HG03095 (cell line): Measurements from ENCODE around the gene AKT1.
"Not testable (repeated sequence)": the region's sequence is repeated elsewhere in the genome, so short reads cannot be mapped to it uniquely, and the experiment has no call there.

Experiments used
- ATAC-seq: cut with Tn5 transposase; IDR thresholded peaks from one replicate; pipeline ENCODE4 v1.9.1; 2021; ENCODE audit warnings: moderate library complexity; ENCODE audit not compliant: unreplicated experiment

AKT1 gene

DNA sequence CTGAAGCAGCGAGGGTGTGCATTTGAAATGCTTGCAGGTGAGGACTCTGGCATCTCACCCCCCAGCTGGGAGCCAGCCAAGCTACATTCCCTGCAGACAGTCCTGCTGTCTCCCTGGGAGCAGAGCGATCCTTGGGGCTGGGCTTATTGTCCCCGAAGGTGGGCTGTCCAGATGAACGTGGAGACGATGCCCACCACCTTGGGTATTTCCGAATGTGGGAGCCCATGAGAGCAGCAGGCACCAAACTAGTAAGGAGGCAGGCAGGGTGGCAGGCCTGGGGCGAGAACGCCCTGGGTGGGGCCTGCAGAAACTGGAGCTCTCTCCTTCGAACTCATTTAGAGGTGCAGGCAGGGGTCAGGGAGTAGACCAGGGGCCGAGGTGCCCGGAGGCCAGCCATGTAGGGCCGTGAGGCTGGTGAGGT, 23.8 kb upstream of the AKT1 start:
- ATAC-seq: no peak

DNA sequence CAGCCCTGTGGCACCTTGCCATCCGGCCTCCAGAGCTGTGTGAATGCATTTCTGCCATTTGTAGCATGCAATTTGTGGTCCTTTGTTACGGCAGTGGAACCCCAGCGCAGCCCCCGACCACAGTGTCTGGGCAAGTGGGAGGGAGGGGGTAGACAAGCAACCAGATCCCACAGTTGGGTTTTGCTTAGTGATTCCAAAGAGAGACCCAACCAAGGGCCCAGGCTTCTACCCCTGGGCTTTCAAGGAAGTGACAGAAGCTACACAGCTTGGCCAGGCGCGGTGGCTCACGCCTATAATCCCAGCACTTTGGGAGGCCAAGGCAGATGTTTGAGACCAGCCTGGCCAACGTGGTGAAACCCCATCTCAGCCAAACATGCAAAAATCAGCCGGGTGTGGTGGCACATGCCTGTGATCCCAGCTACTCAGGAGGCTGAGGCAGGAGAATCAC, 23.2 kb upstream of the AKT1 start:
- ATAC-seq: no peak

DNA sequence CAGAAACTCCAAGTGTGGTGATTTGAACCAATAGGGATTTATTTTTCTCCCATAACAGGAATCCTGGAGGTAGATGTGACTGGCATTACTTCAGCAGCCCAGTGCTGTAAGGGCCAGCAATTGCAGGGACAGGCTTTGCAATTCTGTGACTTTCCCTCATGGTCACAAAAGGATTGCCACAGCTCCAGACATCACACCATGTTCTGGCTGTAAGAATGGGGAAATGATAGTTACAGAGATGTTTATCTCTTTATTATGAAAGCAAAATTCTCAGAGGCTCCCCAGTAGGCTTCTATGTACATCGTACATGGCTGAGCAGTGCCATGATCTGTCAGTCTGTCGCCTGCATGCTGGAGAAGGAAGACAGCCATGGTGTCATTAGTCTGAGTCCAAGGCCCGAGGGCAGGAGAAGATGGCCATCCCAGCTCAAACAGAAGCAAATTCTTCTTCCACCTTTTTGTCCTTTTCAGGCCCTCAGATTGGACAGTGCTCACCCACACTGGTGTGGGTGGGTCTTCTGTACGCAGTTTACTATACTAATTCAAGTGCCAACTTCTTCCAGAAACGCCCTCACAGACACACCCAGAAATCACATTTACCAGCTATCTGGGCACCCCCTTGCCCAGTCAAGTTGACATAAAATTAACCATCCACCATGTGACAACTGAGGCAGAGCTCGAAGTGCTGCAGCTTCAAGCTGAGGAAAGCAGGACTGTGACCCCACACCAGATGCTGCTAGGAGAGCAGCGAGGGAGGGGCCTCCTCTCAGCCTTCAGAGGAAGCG, 22.6 kb upstream of the AKT1 start:
- ATAC-seq: no peak

DNA sequence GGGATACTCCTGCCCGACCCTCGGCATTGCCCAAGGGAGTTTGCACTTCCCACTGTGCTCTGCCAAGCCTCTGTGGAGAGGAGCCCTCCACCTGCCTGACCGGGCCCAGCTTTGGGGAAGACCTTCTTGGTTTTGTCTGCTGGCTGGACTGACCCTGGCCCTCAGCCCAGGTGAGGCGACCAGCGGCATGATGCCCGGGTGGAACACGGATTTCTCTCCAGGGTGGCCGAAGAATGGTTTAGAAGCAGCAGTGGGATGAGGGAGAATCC, 21.0 kb upstream of the AKT1 start:
- ATAC-seq: peak; percentile 2

DNA sequence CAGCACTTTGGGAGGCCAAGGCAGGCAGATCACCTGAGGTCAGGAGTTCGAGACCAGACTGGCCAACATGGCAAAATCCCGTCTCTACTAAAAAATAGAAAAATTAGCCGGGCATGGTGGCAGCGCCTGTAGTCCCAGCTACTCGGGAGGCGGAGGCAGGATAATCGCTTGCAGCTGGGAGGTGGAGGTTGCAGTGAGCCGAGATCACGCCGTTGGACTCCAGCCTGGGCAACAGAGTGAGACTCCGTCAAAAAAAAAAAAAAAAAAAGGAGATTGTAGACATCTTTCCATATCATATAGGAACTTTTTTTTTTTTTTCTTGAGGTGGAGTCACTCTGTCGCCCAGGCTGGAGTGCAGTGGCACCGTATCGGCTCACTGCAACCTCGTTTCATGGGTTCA, 19.2 kb upstream of the AKT1 start:
- not testable (repeated sequence) for ATAC-seq

DNA sequence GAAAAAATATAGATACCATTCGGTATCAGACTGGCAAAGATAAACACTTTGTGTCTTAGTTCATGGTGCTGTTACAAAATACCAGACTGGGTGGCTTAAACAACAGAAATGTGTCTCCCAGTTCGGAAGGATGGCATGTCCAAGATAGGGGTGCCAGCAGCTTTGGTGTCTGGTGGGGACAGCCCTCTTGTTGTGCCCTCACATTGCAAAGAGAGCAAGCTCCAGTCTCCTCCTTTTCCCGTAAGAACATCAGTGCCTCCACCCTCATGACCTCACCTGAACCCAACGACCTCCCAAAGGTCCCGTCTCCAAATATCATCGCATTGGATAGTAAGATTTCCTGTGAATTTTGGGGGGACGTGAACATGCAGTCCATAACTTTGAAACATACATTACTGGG, 17.7 kb upstream of the AKT1 start:
- no peak for ATAC-seq

DNA sequence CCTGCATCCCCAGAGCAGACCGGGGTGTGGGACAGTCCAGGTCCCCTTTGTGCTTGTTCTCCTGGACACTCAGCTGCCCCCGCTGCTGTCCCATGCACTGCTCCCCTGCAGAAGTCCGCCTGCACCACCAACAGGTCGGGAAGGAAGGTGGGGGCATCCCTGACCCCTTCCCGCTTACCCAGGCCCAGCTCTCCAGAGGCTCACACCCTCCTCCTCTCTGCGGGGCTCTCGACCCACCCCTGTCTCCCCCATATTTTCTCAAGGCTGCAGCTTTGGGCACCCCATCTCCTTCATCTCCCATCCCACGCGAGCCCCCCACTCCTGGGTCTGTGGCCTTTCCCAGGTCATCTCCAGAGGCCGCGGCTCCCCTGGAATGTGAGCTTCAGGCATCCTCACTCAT, 14.8 kb upstream of the AKT1 start:
- ATAC-seq: no peak

DNA sequence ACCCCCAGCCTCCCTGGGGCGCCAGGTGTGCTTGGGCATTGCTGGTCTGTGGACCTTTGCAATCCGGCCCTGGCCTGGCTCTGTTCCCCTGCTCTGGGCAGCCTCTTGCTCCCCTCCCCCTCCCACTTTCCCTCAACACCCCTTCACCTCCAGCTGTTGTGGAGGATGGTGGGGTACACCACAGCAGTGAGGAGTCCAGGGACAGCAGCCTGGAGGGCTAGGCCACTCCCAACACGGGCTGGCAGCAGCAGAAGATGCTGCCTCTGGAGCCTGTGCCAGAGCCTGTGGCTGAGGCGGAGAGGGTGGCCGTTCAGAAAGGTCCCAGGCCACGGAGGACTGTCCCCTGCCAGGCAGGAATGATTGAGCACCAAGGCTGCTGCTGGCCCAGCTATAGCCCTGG, 12.9 kb upstream of the AKT1 start:
- no peak for ATAC-seq

DNA sequence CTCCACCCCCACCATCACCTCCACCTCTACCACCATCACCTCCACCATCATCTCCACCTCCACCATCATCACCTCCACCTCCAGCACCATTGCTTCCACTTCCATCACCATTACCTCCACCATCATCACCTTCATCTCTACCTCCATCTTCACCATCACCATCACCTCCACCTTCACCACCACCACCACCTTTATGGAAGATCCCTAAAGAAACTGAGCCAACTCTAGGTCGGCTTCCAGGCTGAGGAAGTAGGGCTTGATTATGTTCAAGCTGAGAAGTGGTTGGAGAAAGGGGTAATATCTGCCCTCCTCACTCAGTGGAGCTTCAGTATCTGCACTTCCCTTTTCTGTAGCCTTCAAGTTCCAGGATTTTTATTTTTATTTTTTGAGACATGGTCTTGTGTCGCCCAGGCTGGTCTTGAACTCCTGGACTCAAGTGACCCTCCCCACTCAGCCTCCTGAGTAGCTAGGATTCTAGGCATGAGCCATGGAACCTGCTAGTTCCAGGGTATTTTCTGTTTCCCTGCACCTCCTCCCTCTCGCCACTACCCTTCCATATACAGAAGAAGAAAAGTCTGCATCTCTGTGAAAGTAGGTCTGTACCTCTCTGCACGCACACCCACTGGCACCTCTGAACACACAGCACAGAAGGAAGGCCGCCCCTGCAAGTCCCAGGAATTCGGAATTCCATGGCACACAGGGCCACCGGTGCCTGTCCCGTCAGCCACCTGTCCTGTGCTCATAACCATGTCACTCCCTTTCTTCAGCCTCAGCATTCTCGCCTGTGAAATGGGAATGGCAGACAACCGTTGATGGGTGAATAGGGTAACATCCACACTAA, 11.3 kb upstream of the AKT1 start:
- no peak for ATAC-seq

DNA sequence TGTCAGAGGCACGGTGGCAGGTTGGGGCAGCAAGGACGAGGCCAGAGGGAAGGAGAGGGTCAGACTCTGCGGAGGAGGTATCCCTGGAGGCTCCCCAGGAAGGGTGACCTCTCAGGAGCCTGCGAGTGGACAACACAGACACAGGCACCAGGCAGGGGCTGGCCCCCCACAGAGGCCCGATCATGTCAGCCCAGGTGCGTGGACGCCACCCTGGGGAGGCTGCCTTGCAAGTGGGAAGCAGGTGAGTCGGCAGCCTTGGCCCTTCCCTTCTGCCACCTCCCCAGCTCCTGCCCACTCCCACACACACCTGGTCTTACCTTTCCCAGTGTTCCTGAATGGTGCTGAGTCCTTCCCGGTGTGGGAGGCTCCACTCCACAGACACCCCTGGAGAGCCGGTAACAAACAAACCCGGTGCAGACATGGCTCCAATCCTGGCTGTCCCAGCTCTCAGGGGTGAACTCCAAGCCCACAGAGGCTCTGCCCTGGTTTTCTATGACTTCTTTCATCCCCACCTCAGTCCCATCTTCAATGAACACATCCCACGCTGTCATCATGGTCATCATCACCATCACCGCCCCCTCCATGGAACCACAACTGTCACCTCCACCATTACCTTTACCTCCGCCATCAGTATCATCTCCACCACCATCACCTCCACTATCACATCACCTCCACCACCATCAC, 10.5 kb upstream of the AKT1 start:
- ATAC-seq: no peak

DNA sequence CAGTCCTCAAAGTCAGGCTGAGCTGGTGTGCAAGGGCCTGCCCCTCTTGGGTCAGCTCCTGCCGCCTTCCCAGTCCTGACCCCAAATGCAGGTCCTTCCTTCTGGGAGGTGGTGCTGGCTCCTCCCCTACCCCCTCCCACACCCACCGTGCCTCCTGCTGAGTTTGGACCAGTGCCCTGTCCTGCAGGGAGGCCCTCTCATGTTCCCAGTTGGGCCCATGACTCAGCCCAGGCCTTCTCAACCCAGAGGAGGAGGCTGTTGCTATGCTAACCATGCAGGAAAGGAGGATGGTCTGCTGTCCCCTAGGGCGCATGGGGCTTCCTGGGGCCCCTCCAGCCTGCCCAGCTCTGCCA, 9.8 kb upstream of the AKT1 start:
- ATAC-seq: no peak

DNA sequence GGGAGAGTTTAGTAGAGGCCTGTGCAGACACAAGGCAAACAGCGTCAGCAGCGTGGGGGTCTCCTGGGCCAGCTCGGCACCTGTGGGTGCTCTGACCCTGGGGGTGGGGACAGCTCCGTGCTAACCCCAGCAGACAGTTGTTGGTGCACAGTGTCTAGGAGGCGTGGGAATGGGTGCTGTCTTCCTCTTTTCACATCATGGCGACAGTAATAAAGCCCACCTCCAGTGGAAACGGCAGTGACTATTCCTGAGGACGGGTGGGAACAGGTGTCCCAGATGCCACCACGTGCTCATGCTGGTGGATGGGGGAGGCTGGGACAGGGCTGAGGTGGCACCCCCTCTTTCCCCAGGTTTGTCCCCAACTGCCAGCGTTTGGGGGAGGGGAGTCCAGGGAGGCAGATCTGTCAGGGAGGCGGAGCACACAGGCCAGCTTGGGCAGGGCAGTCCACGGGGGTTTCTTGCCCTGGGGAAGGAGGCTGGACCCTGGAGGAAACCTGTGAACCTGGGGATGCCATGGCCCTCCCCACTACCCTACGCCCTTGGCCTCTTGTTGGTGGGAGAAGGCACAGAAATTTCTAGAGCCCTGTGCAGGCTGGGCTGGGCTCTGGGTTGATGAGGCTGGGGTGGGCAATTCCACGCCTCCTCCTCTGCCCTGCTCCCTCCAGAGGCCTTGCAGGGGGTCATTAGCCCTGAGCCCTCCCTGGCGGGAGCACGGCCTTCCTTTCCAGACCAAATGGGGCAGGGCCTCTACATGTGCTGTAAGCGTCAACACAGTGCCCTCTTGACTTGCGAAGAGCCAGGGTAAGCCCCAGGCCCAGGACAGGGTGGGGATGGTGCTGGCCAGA, 9.2 kb upstream of the AKT1 start:
- ATAC-seq: no peak

DNA sequence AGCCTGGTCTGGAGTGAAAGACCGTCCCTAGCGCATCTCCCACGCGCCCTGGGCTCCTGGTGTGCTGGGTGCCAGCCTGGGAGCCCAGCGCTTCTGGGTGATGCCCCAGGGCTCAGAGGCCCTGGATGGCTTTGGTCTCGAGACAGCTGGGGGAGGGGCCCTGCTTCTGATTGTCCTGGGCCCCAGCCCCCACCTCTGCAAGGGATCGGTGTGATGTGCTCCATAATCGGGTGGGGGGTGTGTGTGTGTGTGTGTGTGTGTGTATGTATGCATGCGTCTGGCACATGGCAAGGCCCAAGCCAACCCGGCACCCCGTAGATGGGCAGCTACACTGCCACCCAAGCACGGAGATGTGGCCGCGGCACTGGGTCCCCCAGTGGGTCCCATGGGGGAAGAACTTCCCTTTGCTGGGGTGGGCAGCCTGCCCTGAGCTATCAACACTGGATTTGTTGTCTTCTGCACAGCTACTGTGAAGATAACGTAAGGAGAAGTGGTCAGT, 8.4 kb upstream of the AKT1 start:
- ATAC-seq: no peak

DNA sequence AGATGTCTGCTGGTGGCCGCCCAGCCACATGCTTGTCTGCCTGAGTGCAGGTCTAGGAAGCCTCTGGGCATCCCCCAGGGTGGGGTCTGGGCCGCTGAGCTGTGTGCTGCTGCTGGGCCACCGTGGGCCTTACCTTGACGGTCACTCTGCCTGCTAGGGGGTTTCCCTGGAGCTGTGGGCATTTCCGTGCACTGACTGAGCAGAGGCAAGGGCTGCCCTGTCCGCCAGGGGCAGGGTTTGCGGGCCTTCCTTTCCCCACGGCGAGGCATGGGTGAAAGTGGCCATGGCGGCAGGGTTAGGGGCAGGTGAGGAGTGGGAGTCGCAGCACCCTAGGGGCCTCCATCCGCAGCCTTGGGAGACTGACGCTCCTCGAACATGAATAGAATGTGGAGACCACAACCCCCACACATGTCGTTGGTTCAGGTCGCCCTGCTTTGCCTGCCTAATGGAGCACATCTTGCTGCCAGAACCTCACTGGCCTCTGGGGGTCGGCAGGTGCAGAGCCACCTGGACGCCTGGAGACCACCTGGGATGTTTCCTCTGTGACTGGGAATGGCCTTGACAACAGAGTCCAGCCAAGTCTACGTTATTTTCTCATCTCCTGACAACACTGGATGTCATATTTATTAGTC, 7.8 kb upstream of the AKT1 start:
- no peak for ATAC-seq

DNA sequence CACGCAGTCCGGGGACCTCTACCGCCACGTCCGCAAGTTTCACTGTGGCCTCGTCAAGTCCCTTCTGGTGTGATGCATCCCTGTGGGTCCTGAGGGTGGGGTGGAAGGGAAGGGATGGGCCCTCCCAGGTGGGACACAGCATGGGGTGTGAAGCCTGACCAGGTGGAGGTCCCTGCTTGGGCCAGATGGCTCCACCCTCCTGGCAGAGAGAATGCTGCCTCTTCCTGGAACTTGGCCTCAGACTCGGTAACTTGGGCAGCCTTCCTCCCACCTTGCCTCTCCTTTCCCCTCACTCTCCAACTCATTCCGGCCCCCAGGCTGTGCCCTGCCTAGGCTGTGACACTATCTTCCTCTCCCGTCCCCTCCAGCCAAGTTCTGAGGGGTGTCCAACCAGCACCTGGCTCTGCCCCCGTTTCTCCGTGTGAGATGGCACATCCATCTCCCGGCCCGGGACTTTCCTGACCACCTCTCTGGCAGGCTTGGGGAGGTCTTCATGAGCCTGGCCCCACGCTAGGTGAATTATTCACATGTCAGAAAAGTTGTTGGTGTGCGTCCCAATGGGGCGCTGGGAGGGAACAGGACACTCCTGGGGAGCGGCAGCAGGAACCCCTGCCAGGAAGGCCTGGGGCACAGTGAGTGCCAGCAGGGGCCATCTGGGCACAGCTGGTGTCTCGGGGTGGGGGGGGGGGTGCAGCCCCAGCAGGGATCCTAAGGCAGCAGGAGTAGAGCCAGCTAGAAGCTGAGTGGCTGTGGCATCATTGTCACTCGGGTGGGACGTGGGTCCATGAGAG, 7.0 kb upstream of the AKT1 start:
- ATAC-seq: no peak

DNA sequence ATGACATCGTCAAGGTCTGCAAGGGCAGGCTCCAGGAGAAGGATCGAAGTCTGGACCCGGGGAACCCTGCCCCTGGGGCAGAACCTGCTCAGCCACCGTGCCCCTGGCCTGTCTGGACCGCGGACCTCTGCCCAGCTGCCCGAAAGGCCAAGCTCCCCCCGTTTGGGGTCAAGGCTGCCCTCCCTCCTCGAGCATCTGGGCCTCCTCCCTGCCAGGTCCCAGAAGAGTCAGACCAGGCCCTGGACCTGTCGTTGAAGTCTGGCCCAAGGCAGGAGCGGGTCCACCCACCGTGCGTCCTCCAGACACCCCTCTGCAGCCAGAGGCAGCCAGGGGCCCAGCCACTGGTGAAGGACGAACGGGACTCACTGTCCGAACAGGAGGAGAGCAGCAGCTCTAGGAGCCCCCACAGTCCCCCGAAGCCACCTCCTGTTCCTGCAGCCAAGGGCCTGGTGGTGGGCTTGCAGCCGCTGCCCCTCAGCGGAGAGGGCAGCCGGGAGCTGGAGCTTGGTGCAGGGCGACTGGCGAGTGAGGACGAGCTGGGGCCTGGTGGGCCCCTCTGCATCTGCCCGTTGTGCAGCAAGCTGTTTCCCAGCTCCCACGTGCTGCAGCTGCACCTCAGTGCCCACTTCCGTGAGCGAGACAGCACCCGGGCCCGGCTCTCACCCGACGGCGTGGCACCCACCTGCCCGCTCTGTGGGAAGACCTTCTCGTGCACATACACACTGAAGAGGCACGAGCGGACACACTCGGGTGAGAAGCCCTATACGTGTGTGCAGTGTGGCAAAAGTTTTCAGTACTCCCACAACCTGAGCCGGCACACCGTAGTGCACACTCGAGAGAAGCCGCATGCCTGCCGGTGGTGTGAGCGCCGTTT, 6.2 kb upstream of the AKT1 start:
- ATAC-seq: no peak

DNA sequence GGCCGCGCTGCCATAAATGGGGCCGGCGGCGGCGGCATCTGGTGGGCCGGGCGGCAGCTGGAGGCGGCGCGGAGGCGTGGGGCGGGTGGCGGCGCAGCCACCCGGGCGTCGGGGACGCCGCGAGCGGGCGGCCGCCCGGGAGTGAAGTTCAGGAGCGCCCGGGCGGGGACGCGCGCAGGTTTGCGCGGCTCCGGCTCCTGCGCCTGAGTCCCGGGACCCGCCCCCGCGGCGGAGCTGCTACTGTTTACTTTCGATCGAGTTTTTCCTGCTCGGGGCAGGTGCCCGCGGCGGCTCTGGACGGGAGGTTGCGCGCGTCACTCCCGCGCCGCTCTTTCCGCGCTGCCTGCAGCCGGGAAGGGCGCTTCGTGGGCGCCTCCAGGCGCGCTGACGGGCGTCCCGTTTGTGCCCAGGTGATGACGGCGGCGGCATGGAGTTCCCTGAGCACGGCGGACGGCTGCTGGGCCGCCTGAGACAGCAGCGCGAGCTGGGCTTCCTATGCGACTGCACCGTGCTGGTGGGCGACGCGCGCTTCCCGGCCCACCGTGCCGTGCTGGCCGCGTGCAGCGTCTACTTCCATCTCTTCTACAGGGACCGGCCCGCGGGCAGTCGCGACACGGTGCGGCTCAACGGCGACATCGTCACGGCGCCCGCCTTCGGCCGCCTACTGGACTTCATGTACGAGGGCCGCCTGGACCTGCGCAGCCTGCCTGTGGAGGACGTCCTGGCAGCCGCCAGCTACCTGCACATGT, 5.4 kb upstream of the AKT1 start, which contains the start of gene ZBTB42:
TSS of gene ZBTB42 (plus strand) at position 331 of the 749 bp plus-strand sequence. CDS start at position 428, 97 bp downstream.
- no peak for ATAC-seq
